Measurements from ENCODE around the gene SFPQ.
"Not testable (repeated sequence)": the region's sequence is repeated elsewhere in the genome, so short reads cannot be mapped to it uniquely, and the experiment has no call there.

Gene SFPQ

GRCh38 chr1:35192853-35193664 lies at the start of gene SFPQ:
SFPQ (minus strand) TSS chr1:35193145; CDS start chr1:35193049, 96 bp downstream.
- peak; percentile 97 for DNase-seq

- DNase-seq: not testable (repeated sequence)
Observed at GRCh38 chr1:35236772-35237171, 43.8 kb upstream of the SFPQ start.

- DNase-seq: no peak
Observed at GRCh38 chr1:35231287-35231686, 38.3 kb upstream of the SFPQ start.

GRCh38 chr1:35229587-35230360 lies 36.8 kb upstream of the SFPQ start:
- DNase-seq: no peak

GRCh38 chr1:35226546-35226945 lies 33.6 kb upstream of the SFPQ start:
- DNase-seq: no peak

GRCh38 chr1:35223084-35223630 lies 30.2 kb upstream of the SFPQ start:
- DNase-seq: no peak

GRCh38 chr1:35222322-35223083 lies 29.6 kb upstream of the SFPQ start:
- no peak for DNase-seq

- DNase-seq: peak; percentile 10
Observed at GRCh38 chr1:35220976-35221375, 28.0 kb upstream of the SFPQ start.

GRCh38 chr1:35215346-35215745 lies 22.4 kb upstream of the SFPQ start:
- DNase-seq: no peak

- DNase-seq: no peak
Observed at GRCh38 chr1:35211120-35211414, 18.1 kb upstream of the SFPQ start.

- DNase-seq: no peak
Observed at GRCh38 chr1:35210321-35211119, 17.6 kb upstream of the SFPQ start.

GRCh38 chr1:35203295-35203694 lies 10.3 kb upstream of the SFPQ start:
- no peak for DNase-seq

GRCh38 chr1:35202048-35202719 lies 9.2 kb upstream of the SFPQ start:
- peak; percentile 84 for DNase-seq

- no peak for DNase-seq
Observed at GRCh38 chr1:35201631-35202030, 8.7 kb upstream of the SFPQ start.

GRCh38 chr1:35192056-35192852 lies 691 bp downstream of the SFPQ start:
- peak; percentile 17 for DNase-seq

GRCh38 chr1:35191429-35192055 lies 1.4 kb downstream of the SFPQ start:
- DNase-seq: no peak

GRCh38 chr1:35190784-35191183 lies 2.2 kb downstream of the SFPQ start:
- DNase-seq: no peak

GRCh38 chr1:35188578-35189392 lies 4.2 kb downstream of the SFPQ start:
- no peak for DNase-seq

GRCh38 chr1:35187816-35188342 lies 5.1 kb downstream of the SFPQ start:
- DNase-seq: no peak
